Upper lobe of right lung (tissue), 1 donor: ENCODE data around the gene LTN1. TPM values are rescaled to one million over a fixed set of nuclear protein-coding genes. Genes with fewer than 3 reads are reported as not detected.

ENCODE experiments used
- ATAC-seq: fragments of 200-7000 bp; cut with Tn5 transposase; one replicate; pipeline ENCODE4 v1.9.1; 2020; ENCODE audit warnings: mild to moderate bottlenecking, moderate library complexity
- DNase-seq: peaks from one replicate; pipeline ENCODE4 v3.0.0-alpha.2; 2020
- H3K27ac ChIP-seq: fragments of 200-600 bp; one replicate; pipeline ENCODE4 v1.8.0; 2022
- H3K27me3 ChIP-seq: fragments of 200-600 bp; one replicate; pipeline ENCODE4 v1.8.0; 2022; ENCODE audit warnings: mild to moderate bottlenecking
- H3K36me3 ChIP-seq: fragments of 200-600 bp; one replicate; pipeline ENCODE4 v1.8.0; 2022
- H3K4me1 ChIP-seq: fragments of 200-600 bp; one replicate; pipeline ENCODE4 v1.8.0; 2022
- H3K4me3 ChIP-seq: fragments of 200-600 bp; one replicate; pipeline ENCODE4 v1.8.0; 2022; ENCODE audit warnings: mild to moderate bottlenecking
- H3K9me3 ChIP-seq: fragments of 200-600 bp; one replicate; pipeline ENCODE4 v1.8.0; 2022
- CTCF ChIP-seq: fragments of 200-600 bp; IDR thresholded peaks from one replicate; pipeline ENCODE4 v1.8.0; 2022; ENCODE audit warnings: antibody characterized with exemption
- intact Hi-C: fragments of 100-400 bp; cut with DNase I; formaldehyde crosslinking; loops from one replicate; pipeline ENCODE4 v1.11.0; 2022
- total RNA-seq: library from RNA; stranded (reverse); fragmentation: NEBNext Ultra II Directional; extraction: Animal tissue kit (Norgen Biotek cat#: 25700); gene quantifications from one replicate; pipeline ENCODE4 v1.2.1, GENCODE V29; 2021
- donor health status: DM: no; HTN: yes; CAD: no; lungs with severe emphysema.

The LTN1 gene
- total RNA-seq, 1 donor from 2014 or later = 25.7 TPM

DNA sequence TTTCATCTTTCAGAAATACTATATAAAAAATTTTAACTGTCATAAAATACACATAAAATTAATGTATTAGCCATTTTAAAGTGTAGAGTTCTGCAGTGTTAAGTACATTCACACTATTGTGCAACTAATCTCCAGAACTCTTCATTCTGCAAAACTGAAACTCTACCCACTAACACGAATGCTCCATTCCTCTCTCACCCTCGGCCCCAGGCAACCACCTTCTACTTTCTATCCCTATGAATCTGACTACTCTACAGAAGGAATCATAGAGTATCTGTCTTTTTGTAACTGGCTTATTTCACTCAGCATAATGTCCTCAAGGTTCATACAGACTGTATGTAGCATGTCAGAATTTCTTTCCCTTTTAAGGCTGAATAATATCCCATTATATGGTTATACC is 43.4 kb downstream of the LTN1 start:
- DNase-seq (no peak), ATAC-seq (no peak)
- no peak for TF ChIP-seq CTCF
- intact Hi-C loops = no loop called here
- H3K27ac ChIP-seq = no peak overlapping the region
- no peaks in the 10 kb centered on the region for H3K27me3 ChIP-seq
- peaks cover 92% of the 10 kb centered on the region for H3K36me3 ChIP-seq
- no peaks in the 10 kb centered on the region for H3K4me1 ChIP-seq
- no peak overlapping the region for H3K4me3 ChIP-seq
- no peaks in the 10 kb centered on the region for H3K9me3 ChIP-seq

DNA sequence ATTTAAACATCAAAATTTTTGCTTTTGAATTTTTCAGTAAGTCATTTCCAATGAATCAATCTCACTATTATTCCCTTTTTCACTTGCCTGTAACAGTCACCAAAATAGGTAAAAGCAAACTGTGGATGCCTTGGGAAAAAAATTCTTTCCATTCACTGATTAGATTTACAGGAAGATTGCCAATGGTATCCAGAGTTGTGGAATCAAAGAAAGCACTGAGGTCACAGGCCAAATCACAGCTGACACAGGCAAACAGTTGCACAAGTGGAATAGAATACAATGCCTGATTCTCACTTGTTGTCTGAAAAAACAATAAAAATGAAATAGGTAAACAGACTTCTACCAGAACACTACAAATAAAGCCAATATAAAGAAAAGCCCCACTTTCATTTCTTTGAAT is 48.4 kb downstream of the LTN1 start:
- Histone ChIP-seq H3K27me3 (no peaks in the 10 kb centered on the region), H3K4me1 (no peaks in the 10 kb centered on the region), H3K27ac (no peak overlapping the region), H3K4me3 (no peak overlapping the region), H3K36me3 (peaks cover 81% of the 10 kb centered on the region), H3K9me3 (no peaks in the 10 kb centered on the region)
- DNase-seq = no peak
- ATAC-seq = no peak
- intact Hi-C loops = no loop called here
- TF ChIP-seq CTCF = no peak

DNA sequence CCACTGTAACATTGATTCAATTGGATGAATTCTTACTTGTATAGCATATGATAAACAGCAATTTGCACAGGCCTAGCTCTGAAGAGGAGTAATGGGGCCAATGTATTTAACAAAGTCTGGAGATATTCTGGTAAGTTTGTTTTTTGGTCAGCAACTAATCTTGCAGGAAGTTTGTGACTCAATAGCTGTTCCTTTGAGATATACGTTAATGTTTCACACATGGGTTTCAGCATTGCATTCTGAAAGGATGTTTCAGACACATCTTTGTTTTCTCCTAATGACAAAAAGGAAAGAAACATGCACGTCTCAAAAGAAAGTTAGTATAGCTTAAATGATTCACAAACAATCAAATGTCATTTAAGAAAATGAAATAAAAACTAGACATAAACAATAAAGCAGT is 49.0 kb downstream of the LTN1 start:
- DNase-seq (no peak), ATAC-seq (no peak)
- H3K36me3 ChIP-seq = peaks cover 80% of the 10 kb centered on the region
- intact Hi-C loops = no loop called here
- H3K9me3 ChIP-seq = no peaks in the 10 kb centered on the region
- TF ChIP-seq CTCF = no peak
- no peak overlapping the region for H3K27ac ChIP-seq
- no peak overlapping the region for H3K4me3 ChIP-seq
- H3K27me3 ChIP-seq = no peaks in the 10 kb centered on the region
- no peaks in the 10 kb centered on the region for H3K4me1 ChIP-seq

- Histone ChIP-seq H3K4me3 (no peak overlapping the region), H3K27me3 (no peaks in the 10 kb centered on the region), H3K36me3 (peaks cover 79% of the 10 kb centered on the region), H3K9me3 (no peaks in the 10 kb centered on the region), H3K4me1 (no peaks in the 10 kb centered on the region), H3K27ac (no peak overlapping the region)
- ATAC-seq = no peak
- intact Hi-C loops = no loop called here
- no peak for DNase-seq
- no peak for TF ChIP-seq CTCF
Measured at GRCh38 chr21:28938726-28939125, 54.0 kb downstream of the LTN1 start.

- Histone ChIP-seq H3K36me3 (peaks cover 69% of the 10 kb centered on the region), H3K27me3 (no peaks in the 10 kb centered on the region), H3K9me3 (no peaks in the 10 kb centered on the region), H3K4me1 (no peaks in the 10 kb centered on the region), H3K4me3 (no peak overlapping the region), H3K27ac (no peak overlapping the region)
- intact Hi-C loops = no loop called here
- no peak for TF ChIP-seq CTCF
- ATAC-seq = no peak
- DNase-seq = no peak
Measured at GRCh38 chr21:28937737-28938136, 54.9 kb downstream of the LTN1 start.

DNA sequence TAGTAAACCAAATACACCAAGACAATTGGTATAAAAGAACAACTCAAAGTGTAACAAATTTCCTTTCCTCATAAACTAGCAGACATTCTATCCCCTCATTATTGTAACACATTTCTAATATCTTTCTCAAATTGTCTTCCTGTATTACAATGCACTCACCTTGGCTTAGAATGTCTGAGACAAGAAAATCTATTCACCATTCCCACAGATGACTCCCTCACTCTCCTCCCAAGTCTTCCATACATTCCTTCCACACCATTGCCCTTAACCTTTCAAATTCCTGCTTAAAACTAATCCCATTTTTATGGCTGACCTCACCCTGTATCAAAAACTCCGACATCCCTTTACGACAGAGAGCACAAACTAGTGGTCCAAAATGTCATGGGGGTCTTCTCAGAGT is 56.0 kb downstream of the LTN1 start:
- peaks cover 69% of the 10 kb centered on the region for H3K36me3 ChIP-seq

More for the DNA sequence above, 56.0 kb downstream of the LTN1 start:
- TF ChIP-seq CTCF = no peak
- Histone ChIP-seq H3K4me1 (no peaks in the 10 kb centered on the region), H3K4me3 (no peak overlapping the region), H3K9me3 (no peaks in the 10 kb centered on the region), H3K27me3 (no peaks in the 10 kb centered on the region), H3K27ac (no peak overlapping the region)
- intact Hi-C loops = no loop called here
- no peak for DNase-seq
- ATAC-seq = no peak
